GM18858 (cell line): Measurements from ENCODE around the gene CFAP61.
"Not testable (repeated sequence)": the region's sequence is repeated elsewhere in the genome, so short reads cannot be mapped to it uniquely, and the experiment has no call there.

Experiments
- ATAC-seq: cut with Tn5 transposase; IDR thresholded peaks from one replicate; pipeline ENCODE4 v1.9.1; 2021; ENCODE audit not compliant: unreplicated experiment

The CFAP61 gene

DNA sequence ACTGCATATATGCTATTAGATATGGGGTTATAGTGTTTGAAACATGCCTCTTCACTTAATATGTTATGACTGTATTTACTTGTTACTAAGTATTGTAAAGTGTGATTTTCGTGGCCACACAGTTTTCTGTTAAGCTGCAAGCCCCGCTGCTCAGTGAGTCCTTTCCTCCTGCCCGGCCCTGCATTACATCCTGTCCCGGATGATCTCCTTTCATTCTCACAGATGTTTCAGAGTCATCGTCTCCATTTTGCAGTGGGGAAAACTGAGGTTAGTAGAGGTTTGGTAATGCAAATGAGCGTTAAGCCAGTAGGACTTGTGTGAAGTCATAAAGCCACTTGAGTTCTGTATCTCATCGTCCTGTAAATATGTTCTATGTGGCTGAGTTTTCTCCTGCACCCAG is 155.5 kb downstream of the CFAP61 start:
- ATAC-seq, result peak; percentile 70

DNA sequence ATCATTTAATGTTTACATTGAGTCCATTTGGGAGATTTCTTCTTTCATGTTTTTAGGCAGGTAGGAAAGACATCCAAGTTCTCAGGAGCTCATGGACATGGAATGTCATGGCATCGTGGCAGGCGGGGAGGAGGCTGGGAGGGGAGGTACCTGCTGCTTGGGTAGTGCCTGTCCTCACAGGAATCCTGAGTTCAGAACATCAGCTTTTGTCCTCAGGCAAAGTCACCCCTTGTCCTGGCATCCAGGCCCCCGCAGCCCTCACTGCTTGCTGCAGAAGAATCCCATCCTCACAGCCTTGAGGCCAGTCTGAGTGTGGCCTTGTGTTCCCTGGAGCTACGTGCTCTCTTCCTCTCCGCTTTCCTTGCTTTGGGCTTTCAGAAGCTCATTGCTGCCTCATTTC is 157.4 kb downstream of the CFAP61 start:
- ATAC-seq, result no peak

DNA sequence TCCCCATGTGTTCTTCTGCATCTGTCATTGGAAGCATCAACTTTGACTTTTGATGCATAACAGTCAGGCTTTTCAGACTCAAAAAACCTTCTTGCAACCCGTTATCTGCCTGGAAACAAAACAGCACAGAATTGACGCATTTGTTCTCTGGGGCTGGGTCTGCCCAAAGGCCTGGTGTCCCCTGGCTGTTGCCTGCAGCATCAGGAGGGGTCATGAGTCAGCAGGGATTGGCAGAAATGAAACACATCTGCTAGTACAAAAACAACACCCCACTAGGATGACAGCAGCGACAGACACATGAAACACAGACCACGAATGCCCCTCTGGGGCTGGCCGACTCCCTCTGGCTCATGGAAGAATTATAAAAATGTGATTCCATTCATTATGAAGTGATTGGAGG is 158.0 kb downstream of the CFAP61 start:
- no peak for ATAC-seq

DNA sequence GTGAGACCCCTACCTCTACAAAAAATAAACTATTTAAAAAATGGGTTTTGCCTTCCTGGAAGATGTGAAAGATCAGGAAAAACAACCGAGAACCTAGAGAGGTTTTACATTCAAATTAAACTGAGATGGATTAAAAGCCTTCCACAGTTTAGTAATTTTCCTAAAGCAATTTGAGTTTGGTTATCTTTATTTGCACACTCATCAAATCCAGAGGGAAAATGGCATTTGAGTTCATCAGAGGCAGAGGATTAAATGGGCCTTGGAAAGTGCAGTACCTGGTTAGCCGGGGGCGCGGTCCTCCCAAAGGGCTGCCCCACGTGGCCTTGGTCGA is 158.6 kb downstream of the CFAP61 start:
- ATAC-seq, result no peak

DNA sequence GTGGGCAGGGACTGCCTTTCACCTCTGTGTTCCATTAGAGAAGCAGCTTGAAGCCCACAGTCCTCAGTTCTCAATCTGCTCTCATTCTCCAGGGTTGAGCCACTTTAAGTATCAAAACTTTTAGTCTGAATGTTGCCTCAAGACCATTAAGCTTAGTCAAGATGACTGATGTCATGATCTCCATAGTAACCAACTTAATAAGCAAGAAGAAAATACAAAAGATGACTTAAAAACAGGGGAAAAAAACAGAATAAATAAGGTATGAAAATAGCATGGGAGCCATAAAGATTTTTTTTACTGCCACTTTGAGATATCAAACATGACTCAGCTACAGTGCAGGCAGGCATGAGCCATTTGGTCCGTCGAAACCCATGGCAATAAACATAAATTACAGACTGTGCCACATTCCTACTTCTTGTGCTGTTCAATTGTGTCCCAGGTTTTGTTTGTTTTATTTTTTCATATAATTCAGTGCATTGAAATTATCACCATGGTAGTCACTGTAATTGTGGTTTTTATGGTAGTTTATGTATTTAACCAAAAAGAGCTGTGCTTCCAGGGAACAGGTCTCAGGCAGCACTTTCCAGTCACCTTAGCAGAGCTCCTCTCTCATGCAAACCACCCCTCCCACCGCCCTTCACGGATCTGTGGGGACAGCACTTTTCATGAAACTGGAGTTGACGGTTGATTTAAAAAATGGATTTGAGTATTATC is 159.1 kb downstream of the CFAP61 start:
- ATAC-seq, result no peak

DNA sequence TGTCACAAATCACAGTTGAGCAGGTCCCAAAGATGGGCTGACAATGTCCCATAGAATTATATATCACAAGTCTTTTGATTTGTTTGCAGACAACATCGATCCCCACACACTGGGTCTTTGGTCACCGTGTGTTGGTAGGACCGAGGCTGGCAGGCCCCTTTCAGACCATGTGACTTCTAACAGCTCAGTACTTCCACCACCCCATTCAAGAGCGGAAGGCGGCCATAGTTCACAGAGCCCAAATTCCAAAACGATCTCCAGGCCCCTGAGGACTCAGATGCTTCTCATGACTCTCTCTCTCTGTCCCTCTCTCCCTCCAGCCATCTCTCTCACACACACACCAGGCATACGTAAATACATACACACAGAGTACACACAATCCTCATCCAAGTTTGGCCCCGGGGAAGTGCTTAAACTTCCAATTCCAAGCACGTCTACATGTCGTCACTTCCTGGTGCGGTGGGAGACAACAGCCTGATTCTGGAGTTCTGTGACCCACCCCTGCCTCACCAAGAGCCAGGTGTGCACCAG is 159.7 kb downstream of the CFAP61 start:
- ATAC-seq, result no peak

DNA sequence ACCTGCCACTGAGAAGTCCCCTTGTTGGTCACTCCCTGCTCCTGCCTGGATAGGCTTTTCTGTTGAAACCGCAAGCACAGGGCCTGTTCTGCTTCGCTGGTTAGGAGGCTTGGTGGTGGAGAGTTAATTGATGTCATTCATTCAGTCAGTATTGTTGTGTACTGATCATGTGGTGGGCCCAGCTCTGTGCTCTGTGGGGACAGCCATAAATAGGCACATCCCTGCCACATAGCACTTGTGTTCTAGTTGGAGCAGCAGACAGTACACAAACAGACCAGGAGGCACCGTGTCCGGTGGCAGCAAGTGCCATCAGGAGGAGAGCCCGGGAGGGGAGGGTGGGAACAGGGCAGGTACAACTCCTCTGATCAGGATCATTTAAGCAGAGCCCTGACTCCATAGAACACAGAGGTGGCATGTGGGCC is 160.4 kb downstream of the CFAP61 start:
- no peak for ATAC-seq

DNA sequence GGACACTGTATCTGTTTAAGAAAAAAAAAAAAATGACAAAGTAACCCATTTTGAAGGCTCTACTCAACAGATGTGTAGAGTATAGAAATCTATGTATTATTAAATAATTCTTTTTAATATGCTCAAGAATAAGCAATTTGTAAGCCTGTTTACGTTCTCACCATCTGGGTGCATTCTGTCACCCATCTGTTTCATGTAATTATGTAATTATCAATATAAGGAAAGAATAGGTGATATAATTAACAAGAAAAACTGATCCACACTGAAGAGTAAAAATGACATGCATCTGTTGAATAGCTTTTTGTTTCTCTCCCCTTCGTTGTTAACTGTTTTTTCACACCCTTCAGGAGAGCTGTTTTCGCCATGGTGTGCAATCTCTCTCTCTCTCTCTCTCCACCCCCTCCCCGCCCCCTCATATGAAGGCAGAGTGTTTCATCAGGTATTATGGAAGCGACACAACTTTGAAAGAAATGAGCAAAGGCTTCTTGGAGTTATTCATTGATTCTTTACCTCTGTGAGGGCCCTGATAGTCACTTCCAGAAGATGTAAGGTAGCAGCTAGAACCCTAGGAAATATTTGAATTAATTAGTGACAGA is 161.3 kb downstream of the CFAP61 start:
- ATAC-seq, result no peak

DNA sequence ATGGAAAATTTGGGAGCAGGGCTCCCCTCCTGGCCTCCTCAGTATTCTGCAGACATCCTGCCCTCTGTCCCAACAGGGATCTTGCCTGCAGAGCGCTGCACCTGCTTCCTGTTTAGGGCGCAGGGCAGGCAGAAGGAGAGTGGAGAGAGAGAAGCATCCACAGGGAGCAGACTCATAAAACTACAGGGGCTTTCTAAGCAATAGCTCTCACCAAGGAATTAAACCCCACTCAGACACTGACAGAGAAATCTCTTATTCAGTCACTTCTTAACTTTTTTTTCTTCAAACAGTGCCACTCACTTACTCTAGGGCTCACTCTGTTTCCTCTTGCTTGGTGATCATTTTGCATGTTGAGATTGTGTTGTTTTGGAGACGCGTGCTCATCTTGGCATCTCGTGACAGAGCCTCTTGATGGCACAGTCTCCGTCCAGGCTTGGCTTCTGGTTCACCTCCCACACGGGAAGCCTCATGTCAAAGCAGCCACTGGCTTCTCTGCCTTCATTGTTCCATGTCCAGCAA is 162.5 kb downstream of the CFAP61 start:
- no peak for ATAC-seq

DNA sequence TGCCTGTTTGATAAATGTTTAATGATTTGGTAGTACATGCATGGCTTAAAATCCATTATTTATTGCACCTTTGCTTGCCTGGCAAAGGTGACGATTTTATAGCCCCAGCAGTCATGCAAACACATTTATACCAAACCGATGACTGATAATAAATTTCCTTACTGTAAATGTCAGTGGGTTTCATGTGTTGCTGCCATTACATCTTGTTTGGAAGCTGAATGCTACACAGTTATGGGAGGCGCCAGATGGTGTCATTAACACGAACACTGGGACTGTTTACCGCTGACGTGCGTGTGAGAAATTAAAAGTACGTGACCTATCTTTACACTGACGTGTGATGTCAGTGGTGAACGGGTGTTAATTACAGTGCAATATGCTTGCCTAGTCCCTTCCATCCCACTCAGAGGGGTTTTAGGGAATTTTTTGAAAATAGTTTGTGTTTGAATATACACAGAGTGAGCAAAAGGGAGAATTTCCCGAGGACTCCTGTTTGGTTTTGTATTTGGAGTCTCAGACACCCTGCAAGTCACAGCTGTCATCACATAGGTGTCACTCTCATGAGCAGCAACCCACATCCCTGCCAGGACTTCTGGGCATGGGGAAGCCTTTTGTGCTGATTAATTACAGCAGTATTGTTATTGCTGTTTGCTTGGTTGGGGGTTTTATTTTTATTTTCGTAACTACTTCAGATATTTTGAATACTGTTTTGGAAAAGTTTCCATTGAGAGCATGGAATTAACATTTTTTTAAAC is 163.8 kb downstream of the CFAP61 start:
- ATAC-seq, result no peak

DNA sequence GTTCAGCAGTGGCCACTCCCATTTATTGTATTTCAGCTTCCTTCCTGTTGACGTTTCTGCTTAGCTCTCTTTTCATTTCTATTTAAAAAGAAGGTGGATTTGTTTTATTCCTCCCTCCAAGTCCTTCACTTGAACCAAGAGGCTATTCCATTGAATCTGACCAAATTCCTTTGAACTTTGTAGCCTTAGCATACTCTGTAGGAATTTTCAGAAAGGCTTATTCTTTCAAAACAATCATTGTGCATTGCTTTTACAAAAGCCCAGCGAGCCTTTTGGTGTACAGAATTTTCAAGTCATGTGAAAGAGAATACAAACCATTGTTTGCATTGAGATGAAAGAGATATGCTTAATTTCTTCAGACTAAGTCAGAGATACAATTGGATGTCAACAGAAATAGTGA is 164.6 kb downstream of the CFAP61 start:
- ATAC-seq, result no peak

DNA sequence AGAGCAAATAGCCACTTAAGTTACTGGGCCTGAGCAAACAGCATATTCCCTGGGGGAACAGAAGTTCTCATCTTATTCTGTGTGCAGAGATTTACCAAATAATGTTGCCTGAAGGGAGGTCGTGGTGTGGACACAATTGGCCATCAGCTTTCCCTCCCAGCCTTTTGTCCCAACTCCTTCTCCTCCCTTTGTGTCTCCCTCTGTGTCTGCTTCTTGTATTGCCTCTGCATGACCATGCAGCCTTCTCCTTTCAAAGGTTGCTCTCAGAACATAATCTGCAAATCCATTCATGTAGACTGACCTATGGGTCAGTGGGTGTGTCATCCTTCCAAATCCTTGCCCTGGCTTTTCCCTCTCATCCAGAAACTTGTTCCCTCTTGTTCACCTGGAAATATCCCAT is 165.3 kb downstream of the CFAP61 start:
- ATAC-seq, result no peak

DNA sequence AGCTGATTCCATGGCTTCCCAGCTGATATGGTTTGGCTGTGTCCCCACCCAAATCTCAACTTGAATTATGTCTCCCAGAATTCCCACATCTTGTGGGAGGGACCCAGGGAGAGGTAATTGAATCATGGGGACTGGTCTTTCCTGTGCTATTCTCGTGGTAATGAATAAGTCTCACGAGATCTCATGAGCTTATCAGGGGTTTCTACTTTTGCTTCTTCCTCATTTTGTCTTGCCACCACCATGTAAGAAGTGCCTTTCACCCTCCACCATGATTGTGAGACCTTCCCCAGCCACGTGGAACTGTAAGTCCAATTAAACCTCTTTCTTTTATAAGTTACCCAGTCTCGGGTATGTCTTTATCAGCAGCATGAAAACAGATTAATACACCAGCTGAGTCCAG is 165.8 kb downstream of the CFAP61 start:
- not testable (repeated sequence) for ATAC-seq

DNA sequence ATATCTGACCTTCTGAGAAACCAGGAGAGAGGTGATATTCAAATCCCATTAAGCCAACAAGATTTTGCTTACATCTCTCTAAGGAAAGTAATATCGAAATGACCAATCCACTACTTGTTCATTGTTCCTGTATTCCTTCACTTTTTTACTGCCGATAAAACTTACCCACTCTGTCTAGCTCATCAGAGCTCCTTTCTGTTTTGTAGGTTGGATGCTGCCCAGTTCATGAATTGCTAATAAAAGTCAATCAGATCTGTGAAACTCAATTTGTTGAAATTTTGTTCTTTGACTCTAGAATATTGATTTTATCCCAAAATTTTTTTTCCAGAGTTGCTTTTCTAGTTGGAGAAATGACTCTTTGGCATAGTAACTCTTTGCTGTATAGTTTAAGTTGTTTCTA is 166.7 kb downstream of the CFAP61 start:
- ATAC-seq, result no peak

DNA sequence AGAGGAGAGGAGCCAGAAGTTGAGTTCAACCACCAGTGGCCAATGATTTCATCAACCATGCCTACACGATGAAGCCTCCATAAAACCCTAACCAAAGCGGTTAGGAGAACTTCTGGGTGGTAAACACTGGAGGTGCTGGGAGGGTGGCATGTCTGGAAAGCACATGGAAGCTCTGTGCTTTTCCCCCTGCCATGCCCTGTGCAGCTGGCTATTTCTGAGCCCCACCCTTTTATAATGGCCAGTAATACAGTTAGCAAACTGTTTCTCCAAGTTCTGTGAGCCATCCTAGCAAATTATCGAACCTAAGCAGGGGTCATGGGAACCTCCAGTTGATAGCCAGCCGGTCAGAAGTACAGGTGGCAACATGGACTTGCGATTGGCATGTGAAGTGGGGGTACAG is 167.8 kb downstream of the CFAP61 start:
- no peak for ATAC-seq

DNA sequence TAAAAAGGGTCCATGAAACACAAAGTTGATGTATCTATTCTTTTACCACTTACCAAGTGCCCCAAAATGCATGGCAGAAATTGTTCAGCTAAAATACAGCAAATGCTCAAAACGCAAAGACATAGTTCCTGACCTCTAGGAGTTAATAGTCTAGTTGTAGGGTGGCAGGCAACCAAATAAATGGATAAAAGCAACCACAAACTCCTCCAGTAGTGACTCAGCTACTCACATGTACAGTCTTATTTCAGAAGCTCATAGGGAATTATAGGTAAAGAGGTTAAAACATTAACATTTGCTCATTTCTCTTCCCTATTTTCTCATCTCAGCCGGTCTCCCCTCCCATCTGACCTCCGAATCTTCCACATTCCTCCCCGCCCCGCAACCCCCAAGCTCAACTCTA is 171.6 kb downstream of the CFAP61 start:
- ATAC-seq, result no peak

DNA sequence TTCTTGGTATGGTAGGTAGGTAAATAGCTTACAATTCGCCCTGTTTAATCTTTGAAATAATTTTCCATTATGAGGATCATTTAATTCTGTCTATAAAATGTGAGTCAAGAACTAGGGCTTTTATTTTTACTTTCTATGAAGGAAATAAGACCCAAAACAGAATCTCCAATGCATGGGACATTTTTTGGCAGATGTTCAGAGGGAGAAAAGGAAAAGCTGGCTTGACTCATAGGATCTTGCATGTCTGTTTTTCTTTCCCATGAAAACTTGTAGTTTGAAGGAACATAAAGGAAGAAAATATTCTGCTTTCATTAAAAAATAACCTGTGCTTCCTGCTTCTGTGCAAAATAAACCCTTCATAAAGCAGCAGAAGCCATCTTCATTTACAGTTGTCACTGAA is 172.5 kb downstream of the CFAP61 start:
- ATAC-seq, result no peak

DNA sequence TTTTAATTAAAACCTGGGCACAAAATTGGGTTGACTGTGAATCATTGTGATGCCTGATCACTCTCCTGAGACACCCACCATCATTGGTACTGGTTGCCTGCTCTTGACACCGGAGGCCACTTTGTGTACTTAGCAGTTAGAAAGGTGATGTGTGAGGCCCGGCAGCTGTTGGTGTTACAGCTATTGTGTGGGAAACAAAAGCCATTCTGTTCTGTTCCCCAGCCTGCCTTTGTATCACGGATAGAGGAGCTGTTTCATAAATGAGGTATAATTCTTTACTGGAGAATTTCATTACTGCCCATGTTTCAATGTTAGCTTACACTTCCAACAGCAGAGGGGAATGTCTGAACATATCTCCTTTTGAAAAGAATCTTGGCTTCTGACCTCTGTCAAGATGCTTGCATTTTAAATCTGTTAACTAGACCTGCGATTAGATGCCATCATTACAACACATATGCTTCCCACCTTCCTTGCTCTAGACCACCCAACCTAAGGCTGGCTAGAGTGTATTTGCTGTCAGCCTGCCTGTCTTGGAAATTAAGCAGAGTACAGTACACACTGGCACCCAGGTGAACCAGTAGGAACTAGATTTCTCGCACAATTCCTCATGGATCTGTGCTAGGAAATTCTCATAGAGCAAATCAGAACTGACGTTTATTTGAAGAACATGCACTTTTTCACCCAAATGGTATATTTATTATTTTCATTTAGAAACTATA is 173.2 kb downstream of the CFAP61 start:
- no peak for ATAC-seq

DNA sequence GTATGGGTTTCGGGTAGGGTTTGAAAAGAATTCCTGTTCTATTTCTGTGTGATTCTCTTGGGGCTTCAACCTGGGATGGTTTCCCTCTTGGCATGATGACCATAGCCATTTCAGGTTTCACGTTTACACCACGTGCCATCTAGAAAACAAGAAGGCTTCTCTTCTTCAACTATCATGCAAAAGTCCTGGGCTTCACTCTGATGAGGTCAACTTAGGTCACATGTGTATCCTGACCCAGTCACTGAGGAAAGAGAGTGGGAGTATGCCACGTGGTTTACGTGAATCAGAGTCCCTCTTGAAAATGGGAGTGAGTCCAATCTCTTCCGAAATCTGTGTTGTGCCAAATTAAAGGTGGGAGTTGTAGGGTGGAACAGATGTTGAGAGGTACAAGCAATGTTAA is 174.2 kb downstream of the CFAP61 start:
- ATAC-seq, result no peak

DNA sequence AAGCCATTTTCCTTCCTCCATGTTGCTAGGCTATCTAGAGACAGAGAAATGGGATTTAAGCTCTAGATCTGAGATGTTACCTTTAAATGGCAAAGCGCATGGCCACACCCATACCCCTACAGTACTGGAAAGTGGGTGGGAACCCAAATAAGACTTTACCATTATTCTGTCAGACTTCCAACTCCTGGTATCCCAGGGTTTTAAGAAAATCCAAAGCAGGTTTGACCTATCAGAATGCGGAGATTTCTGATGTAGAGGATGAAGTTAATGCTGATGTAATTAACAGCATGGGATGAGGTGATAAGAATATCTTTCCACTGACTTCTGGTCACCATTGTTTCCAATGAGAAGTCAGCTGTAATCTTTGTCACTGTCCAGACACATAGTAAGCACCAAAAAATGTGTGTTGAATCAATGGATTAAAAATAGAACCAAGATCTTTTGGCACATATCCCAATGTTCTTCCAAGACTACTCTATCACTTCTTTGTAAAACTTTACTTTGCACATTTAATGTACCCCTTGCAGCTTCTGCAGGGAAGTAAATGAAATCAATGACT is 174.8 kb downstream of the CFAP61 start:
- ATAC-seq, result no peak

DNA sequence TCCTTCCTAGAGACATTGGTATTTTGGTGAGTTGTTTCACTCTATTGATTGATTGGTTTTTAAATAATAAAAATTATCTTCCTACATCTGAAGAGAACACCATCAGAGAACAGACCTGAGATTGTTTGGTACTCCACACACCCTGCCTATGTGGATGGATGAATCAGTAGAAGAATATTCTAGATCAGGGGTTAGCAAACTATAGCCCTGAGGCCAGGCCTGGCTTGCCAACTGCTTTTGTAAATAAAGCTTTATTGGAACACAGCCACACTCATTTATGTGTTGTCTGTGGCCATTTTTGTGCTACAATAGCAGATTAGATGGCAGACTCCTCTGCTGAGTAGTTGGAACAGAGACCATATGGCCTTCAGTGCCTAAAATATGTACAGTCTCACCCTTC is 176.0 kb downstream of the CFAP61 start:
- no peak for ATAC-seq
